K562 (cell line): Measurements from ENCODE around the gene TOMM70.

ENCODE experiments used
- DDX20 ChIP-seq: fragments of 450-650 bp; IDR thresholded peaks from 2 replicates; pipeline ENCODE4 v1.6.1; 2016; ENCODE audit warnings: missing genetic modification characterization, low read depth, mild to moderate bottlenecking, missing compliant biosample characterization, moderate library complexity
- MYBL2 ChIP-seq, 2 experiments: fragments of 450-650 bp in 1 of 2; sonication (generic) in 1 of 2; formaldehyde crosslinking in 1 of 2; IDR thresholded peaks; 2 replicates each; pipeline versions ENCODE4 v1.6.1 to v1.8.1; 2017 to 2022; ENCODE audit warnings: borderline replicate concordance in 1 of 2, inconsistent platforms in 1 of 2, low read depth in 1 of 2, mild to moderate bottlenecking in 1 of 2, missing genetic modification reagents in 1 of 2, moderate library complexity in 1 of 2
- ZNF24 ChIP-seq: fragments of 450-650 bp; IDR thresholded peaks from 2 replicates; pipeline ENCODE4 v1.6.1; 2016

GRCh38 chr3:100354850-100355249 is 46.0 kb downstream of the TOMM70 start:
- TF ChIP-seq MYBL2 (IDR thresholded peaks at IDR 0.05; ENCODE audit: low read depth), result no peak
- TF ChIP-seq MYBL2 (CRISPR knock-in tag; IDR thresholded peaks at IDR 0.05; ENCODE audit: borderline replicate concordance), result no peak
- TF ChIP-seq ZNF24, result no peak
- no peak for TF ChIP-seq DDX20 (tag)
